Skin of body (tissue), 2 donors: ENCODE results near the gene ATP5MK. TPM values are rescaled to one million over a fixed set of nuclear protein-coding genes. Genes with fewer than 3 reads are reported as not detected.
"Not testable (repeated sequence)": the region's sequence is repeated elsewhere in the genome, so short reads cannot be mapped to it uniquely, and the experiment has no call there.

Source experiments
- DNase-seq: peaks from one replicate; lab custom pipeline; 2025; lab: John Stamatoyannopoulos, UW
- total RNA-seq: library from RNA; depleted of rRNA; stranded (reverse); fragments of >200 nt; gene quantifications from one replicate; pipeline ENCODE4 v1.2.3, GENCODE V29; 2014

ATP5MK gene
- total RNA-seq, 1 donor from 2014 or later: 144 TPM

DNA sequence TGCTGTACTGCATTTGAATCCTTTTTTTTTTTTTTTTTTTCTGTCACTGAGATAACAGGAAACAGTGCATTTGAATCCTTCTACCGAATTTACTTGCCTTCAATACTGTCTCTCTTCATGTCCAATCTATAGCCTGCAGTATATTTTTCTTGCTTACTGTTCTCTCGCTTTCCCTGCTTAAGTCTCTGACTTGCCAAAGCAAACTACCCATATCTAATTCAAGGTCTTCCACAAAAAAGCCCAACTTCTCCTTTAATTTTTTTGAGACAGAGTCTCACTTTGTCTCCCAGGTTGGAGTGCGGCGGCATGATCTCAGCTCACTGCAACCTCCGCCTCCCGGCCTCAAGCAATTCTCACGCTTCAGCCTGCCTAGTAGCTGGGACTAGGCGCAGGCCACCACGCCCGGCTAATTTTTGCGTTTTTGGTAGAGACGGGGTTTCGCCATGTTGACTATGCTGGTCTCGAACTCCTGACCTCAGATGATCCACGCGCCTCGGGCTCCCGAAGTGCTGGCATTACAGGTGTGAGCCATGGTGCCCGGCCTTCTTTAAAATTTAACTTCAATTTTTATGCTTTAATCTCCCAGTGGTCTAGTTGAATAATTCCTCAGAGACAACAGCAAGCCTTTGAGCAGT is 1.0 kb upstream of the ATP5MK start:
- DNase-seq: no peak

DNA sequence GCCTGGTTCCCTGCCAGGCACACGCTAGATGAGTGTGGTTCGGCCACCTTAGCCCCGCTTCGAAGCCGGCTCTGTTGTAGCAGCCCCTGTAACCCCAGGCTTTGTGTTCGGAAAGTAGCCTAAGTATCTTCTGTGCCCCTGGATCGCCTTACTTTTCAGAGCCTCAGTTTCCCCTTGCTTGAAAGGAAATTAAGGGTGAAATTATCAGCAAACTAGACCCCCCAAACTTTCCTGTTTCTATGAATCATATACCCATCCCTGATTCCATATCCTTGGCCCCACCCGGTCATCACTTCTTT is 463 bp upstream of the ATP5MK start:
- no peak for DNase-seq

DNA sequence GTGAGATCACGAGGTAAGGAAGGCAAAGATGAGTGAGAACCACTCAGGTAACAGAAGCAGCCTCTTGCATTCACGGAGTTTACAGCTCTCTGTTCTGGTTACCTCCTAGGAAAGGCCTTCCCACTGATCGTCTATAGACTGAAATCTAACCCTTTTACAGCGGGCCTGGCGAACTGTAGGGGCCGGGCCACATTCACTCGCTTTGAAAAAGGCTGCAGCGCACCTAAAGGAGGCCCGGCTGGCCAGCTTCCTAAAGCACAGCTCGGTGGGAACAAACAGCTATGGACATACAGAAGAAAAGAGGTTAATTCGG is 565 bp downstream of the ATP5MK start:
- no peak for DNase-seq

DNA sequence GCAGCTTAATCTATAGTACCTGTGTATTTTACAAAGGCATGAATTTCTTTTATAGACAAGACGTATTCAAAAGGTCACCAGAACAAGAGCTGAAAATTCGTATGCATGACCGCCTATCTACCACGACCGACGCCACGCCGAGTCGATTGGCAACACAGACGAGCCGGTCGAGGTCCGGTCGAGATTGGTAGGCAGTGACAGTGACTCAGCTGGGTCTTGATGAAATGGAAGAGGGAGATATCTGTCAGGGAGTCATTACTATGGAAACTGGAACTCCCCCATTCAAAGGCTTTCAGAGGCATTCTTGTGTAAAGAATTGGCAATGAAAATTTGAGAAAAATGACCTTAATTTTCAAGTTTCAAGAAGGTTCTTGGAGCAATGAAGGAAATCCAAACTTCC is 2.1 kb downstream of the ATP5MK start:
- DNase-seq: no peak

DNA sequence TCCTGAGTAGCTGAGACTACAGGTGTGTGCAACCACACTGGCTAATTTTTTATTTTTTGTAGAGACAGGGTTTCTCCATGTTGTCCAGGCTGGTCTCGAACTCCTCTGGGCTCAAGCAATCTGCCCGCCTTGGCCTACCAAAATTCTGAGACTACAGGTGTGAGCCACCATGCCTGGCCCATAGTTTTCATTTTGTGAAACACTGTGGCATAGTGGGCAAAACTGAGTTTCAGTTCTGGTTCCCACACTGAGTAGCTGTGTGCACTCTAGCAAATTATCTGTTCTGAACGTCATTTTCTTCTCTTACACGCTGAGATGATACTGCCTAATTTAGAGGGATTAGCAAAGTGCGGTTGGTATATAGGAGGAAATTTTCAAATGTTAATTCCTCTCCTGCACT is 13.5 kb downstream of the ATP5MK start:
- no peak for DNase-seq

DNA sequence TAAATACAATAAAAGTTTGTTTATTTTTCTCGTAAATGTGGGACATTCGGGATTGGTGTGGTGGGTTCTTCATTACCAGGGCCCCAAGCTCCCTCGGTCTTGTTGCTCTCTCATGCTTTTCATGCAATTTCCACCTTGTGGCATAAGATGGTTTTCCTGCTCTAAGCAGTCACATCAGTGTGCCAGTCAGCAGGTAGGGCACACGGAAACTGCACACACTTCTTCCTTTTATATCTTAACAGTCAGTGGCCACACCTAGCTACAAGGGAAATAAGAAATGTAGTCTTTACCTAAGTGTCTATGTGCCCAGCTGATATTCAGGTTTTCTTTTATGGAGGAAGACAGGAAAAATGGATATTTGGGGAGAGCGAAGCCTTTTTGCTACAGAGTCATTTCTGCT is 22.0 kb downstream of the ATP5MK start:
- DNase-seq: no peak

DNA sequence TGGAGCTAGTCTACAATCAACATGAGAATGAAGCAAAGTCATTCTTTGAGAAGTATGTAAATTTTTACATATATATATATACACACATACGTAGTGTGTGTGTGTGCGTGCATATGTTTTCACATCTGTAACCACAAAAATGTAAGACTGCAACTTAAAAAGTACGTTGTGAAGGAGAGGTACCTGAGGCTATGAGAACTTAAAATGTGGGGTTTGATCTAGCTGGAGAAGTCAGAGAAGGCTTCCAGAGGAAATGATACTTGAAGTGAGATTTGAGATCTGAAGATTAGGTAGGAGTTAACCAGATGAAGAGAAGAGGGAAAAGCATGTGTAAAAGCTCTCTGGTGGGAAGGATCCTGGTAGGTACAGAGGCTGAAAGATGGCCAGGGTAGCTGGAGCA is 22.7 kb downstream of the ATP5MK start:
- DNase-seq: no peak

DNA sequence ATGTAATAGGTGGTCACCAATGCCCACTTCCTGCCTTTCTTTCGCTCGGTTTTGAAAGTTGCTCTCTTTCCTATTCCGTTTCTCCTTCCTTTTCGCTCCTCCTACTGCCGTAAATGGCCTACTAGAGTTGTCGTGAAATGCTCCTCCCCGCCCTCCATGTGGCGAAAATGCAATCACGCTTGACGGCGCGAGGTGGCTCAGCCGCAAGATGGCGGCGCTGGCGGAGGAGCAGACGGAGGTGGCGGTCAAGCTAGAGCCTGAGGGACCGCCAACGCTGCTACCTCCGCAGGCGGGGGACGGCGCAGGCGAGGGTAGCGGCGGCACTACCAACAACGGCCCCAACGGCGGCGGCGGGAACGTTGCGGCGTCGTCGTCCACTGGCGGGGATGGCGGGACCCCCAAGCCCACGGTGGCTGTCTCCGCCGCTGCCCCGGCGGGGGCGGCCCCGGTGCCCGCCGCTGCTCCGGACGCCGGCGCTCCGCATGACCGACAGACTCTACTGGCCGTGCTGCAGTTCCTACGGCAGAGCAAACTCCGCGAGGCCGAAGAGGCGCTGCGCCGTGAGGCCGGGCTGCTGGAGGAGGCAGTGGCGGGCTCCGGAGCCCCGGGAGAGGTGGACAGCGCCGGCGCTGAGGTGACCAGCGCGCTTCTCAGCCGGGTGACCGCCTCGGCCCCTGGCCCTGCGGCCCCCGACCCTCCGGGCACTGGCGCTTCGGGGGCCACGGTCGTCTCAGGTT is 28.3 kb downstream of the ATP5MK start, which contains the start of gene TAF5:
TAF5 (plus strand) TSS at position 195 of the 737 bp plus-strand sequence; CDS start at position 209, 14 bp downstream.
- peak; percentile 94 for DNase-seq

DNA sequence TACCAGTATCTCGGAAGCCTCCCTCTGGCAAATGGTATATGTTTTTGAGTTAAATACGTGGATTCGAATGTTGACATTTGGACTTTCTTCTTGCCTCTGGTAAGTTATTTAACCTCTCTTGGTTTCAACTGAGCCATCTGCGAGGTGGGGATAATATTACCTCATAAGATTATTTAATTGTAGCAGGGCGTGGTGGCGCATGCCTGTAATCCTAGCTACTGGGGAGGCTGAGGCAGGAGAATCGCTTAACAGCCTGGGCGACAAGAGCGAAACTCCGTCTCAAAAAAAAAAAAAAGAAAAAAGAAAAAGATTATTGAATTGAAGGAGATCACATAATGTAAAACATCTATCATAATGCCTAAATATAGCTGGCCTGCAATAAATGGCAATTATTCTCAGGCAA is 28.9 kb downstream of the ATP5MK start:
- no peak for DNase-seq

DNA sequence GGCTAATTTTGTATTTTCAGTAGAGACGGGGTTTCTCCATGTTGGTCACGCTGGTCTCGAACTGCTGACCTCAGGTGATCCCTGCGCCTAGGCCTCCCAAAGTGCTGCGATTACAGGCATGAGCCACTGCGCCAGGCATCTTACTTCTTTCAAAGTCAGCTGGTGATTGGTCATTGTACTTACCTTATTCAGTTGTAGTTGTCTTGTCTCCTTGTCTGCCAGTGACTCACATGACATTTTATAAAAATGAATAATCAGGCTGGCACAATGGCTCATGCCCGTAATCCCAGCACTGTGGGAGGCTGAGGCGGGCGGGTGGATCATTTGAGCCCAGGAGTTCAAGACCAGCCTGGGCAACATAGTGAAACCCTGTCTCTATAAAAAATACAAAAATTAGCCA is 35.5 kb downstream of the ATP5MK start:
- DNase-seq: not testable (repeated sequence)

DNA sequence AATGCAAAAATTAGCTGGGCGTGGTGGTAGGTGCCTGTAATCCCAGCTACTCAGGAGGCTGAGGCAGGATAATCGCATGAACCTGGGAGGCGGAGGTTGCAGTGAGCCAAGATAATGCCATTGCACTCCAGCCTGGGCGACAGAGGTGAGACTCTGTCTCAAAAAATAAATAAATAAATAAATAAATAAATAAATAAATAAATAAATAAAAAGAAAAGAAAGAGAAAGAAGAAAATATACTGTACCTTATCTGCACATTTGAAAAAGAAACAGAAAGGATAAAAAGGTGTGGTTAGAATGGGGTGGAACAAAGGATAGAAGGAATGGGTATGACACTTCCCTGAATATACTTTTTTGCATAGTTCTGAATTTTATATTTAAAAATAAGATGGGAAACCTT is 36.8 kb downstream of the ATP5MK start:
- DNase-seq: not testable (repeated sequence)

DNA sequence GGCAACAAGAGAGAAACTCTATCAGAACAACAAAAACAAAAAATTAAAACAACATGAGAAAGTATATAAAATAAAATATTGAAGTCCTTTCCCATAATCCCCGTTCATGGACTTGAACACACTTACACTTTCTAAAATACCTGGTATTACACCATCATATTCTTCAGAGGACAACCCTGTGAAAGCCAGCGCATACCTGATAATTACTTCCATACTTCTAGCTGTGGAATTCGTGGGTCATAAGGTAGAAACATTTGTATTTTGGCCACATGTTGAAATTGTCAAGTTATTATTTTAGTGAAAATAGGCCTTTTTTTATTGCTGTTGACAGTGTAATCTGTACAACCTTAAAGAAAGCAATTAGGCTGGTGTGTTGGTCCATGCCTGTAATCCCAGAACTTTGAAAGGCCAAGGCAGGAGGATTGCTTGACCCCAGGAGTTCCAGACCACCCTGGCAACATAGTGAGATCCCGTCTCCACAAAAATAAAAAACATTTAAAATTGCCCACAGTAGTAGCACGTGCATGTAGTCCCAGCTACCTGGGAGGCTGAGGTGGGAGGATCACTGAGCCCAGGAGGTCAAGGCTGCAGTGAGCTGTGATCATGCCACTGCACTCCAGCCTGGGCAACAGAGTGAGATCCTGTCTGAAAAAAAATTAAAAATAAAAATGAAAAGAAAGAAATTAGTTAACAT is 40.2 kb downstream of the ATP5MK start:
- DNase-seq: no peak

DNA sequence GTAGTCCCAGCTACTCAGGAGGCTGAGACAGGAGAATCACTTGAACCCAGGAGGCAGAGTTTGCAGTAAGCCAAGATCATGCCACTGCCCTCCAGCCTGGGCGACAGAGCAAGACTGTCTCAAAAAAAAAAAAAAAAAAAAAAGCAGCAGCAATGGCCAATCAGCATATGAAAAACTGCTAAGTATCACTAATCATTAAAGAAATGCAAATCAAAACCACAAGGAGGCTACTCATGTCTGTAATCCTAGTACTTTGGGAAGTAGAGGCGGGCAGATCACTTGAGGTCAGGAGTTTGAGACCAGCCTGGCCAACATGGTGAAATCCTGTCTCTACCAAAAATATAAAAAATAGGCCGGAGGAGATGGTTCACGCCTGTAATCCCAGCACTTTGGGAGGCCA is 41.7 kb downstream of the ATP5MK start:
- DNase-seq: not testable (repeated sequence)

DNA sequence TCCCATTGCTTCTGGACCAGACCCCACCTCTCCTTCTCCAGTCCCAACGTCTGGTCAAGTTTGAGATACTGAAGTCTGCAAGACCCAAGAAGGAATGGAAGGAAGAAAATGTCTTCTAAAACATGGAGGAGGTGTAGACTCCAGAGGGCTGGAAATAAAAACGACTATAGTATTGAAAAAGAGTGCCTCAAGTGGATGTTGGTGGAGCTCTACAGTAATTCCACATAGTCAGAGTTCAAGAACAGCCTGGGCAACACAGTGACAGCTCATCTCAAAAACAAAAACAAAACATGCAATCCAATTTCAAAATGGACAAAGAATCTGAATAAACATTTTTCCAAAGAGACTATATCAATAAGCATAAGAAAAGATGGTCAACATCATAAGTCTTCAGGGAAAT is 43.0 kb downstream of the ATP5MK start:
- DNase-seq: no peak

DNA sequence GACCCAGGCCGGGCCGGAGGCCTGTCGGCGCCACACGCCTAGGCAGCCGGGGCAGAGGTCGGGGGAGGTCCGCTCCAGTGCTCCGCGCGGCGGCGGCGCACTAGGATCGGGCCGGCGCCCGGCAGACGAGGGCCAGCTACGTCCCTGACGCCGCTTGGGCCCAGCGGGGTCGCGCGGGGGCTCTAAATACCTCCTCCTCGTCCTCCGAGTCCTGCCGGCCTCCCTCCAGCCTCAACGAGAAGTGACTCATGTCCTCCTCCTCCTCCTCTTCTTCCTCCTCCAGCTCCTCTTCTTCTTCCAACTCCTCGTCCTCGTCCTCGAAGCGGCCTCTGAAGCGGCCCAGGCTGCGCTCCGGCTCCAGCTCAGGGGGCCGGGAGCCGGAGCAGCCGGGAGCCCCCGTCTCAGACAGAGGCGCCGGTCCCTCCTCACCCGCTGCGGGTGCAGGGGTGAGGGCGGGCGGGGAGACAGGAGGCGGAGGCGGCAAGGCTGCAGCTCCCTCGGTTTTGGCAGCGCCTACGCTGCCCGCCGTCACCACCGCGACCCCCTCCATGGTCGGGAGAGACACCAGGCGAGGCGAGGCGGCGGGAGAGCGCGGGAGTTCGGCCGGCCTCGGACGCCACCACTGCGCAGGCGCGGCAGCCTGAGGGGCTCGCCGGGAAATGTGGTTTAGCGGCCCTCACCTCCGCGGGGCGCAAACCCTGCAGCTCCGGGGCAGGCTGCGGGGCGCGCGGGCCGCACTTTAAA is 45.6 kb downstream of the ATP5MK start, which contains the start of gene PCGF6:
PCGF6 (minus strand) TSS at position 624 of the 744 bp plus-strand sequence; CDS start at position 550, 74 bp downstream.
- peak; percentile 40 for DNase-seq

DNA sequence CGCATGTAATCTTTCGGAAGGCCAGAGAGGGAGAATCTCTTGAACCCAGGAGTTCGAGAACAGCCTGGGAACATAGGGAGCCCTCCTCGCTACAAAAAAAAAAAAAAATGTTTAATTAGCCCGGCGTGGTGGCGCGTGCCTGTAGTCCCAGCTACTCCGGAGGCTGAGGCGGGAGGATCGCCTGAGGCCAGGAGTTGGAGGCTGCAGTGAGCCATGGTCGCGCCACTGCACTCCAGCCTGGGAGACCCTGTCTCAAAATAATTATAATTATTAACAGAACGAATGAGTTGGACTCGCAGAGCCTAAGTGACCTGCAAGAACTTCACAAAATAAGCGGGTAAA is 46.1 kb downstream of the ATP5MK start:
- DNase-seq: no peak

Other genes with a start within 250 kb of the ATP5MK start
- 92.6 TPM for gene NT5C2, start 203.2 kb downstream of the ATP5MK start, total RNA-seq
- gene RPEL1, start 150.6 kb downstream of the ATP5MK start, total RNA-seq: not detected
- 0.99 TPM for gene INA, start 119.3 kb downstream of the ATP5MK start, total RNA-seq
- gene PCGF6, start 45.3 kb downstream of the ATP5MK start, total RNA-seq: 8.9 TPM
- 4.9 TPM for gene TAF5, start 28.5 kb downstream of the ATP5MK start, total RNA-seq
- 25.1 TPM for gene PDCD11, start 151 bp upstream of the ATP5MK start, total RNA-seq
- 11.1 TPM for gene CALHM2, start 55.9 kb upstream of the ATP5MK start, total RNA-seq
- gene CALHM1, start 62.4 kb upstream of the ATP5MK start, total RNA-seq: not detected
- gene CALHM3, start 82.8 kb upstream of the ATP5MK start, total RNA-seq: not detected
- gene NEURL1, start 97.2 kb upstream of the ATP5MK start, total RNA-seq: 2.1 TPM